ENCODE data around the gene C10orf67. TPM values are rescaled to one million over a fixed set of nuclear protein-coding genes. Genes with fewer than 3 reads are reported as not detected.

Gene C10orf67
- total and polyA plus RNA-seq, 9 donors: 0.04 to 0.37 (median 0.20) TPM; not detected in 1

Other genes starting within 250 kb of the C10orf67 start
- gene MSRB2, start 249.2 kb downstream of the C10orf67 start, total RNA-seq: 35.6 TPM
- 10 to 100 TPM; 55.0 to 76.4 (median 63.3) TPM for gene MSRB2, start 249.2 kb downstream of the C10orf67 start, polyA plus RNA-seq (ENCODE audit: insufficient read depth in 1 of 8, insufficient read length in 8 of 8, low replicate concordance in 1 of 8)
- not detected for gene PTF1A, start 152.5 kb downstream of the C10orf67 start, total RNA-seq
- not detected for gene PTF1A, start 152.5 kb downstream of the C10orf67 start, polyA plus RNA-seq (ENCODE audit: insufficient read depth in 1 of 8, insufficient read length in 8 of 8, low replicate concordance in 1 of 8)
- 24.1 TPM for gene OTUD1, start 94.3 kb upstream of the C10orf67 start, total RNA-seq
- gene OTUD1, start 94.3 kb upstream of the C10orf67 start, polyA plus RNA-seq (ENCODE audit: insufficient read depth in 1 of 8, insufficient read length in 8 of 8, low replicate concordance in 1 of 8): 100 to 1,000 TPM in 1 of 8 donors, 10 to 100 TPM in 7; 20.7 to 118 (median 52.3) TPM